Measurements from ENCODE around the gene KPNA6.
"Not testable (repeated sequence)": the region's sequence is repeated elsewhere in the genome, so short reads cannot be mapped to it uniquely, and the experiment has no call there.

The KPNA6 gene

DNA sequence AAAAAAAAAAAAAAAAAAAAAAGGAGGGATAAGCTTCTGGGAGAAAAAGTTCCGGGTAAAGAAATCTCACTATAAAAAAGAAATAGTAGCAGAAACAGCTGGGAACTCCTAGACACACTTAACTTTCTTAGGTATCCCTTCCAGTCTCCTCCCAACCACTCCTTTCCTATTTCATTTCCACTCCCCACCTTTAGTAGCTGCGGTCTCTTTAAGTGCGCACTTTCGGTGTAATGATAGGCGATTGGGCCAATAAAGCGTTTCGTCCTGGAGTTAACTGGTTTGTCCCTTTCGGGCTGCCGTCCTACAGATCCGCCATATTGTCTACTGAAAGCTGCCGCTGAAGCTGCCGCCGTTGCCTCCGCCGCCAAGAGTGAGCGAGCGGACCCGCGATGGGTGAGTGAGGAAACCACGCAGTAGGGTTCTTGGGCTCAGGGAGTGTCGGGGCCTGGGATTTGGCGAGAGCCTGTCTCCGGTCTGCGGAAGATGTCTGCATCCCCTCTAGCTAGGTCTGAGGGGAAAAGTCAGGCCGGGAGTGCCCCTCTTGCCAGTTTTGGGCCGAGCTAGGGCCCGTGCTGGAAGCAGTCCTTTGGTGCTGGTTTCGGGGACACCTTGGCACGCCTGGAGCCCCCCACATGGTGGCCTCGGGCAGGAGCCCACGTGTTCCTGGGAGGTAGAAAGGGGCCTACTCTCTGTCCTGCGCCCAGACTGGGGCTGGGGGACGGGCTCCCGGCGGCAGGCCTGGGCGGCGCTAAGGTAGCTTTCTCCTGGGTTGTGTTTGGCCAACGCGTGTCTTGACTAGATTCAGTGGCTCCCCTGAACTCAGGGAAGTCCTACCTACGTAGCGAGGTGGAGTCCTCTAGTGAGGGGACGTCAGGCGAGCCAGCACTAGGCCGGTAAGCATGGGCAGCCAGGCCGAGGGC, at the start of gene KPNA6:
Gene KPNA6 (plus strand): TSS at position 315 of the 920 bp plus-strand sequence. CDS start 75 bp downstream, at position 390.
- H3K4me3 ChIP-seq (ENCODE audit: low read depth in 1 of 2, low read length in 1 of 2) = peak within 1 kb of the TSS; percentile 86 to 90
- no peaks in the 10 kb centered on the region for H3K36me3 ChIP-seq
- no peaks in the 10 kb centered on the region for H3K9me3 ChIP-seq
- peaks cover 46 to 56% of the 10 kb centered on the region in 2 experiments for H3K4me1 ChIP-seq (ENCODE audit: control insufficient read depth in 1 of 2, insufficient read depth in 1 of 2, low read depth in 1 of 2, low read length in 1 of 2)
- H3K27me3 ChIP-seq = no peaks in the 10 kb centered on the region
- H3K27ac ChIP-seq = peak within 1 kb of the TSS; percentile 94
- TF ChIP-seq, protein P1, sequence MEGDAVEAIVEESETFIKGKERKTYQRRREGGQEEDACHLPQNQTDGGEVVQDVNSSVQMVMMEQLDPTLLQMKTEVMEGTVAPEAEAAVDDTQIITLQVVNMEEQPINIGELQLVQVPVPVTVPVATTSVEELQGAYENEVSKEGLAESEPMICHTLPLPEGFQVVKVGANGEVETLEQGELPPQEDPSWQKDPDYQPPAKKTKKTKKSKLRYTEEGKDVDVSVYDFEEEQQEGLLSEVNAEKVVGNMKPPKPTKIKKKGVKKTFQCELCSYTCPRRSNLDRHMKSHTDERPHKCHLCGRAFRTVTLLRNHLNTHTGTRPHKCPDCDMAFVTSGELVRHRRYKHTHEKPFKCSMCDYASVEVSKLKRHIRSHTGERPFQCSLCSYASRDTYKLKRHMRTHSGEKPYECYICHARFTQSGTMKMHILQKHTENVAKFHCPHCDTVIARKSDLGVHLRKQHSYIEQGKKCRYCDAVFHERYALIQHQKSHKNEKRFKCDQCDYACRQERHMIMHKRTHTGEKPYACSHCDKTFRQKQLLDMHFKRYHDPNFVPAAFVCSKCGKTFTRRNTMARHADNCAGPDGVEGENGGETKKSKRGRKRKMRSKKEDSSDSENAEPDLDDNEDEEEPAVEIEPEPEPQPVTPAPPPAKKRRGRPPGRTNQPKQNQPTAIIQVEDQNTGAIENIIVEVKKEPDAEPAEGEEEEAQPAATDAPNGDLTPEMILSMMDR (IDR thresholded peaks at IDR 0.05) = peak; percentile 42

DNA sequence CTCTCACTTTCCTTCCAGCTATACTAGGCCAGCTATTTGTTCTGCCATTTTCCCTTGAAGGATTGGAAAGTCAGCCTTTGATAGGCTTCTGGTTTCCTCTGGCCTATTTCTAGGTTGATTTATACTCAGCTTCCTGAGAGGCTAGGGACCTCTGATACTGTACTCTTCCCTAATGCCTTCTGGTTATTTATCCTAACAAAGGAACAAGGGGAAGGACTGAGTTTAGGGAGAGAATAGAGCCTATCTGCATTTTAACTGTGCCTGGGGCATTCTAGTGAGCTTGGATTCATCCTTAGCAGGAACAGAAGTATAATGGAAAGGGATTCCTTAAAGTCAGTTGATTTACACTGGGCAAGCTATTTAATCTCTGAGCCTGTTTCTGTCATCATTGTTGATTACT, 46.9 kb upstream of the KPNA6 start:
- H3K4me3 ChIP-seq (ENCODE audit: low read depth in 1 of 2, low read length in 1 of 2) = no peak overlapping the region
- H3K27me3 ChIP-seq = no peaks in the 10 kb centered on the region
- no peaks in the 10 kb centered on the region for H3K9me3 ChIP-seq
- H3K4me1 ChIP-seq (ENCODE audit: control insufficient read depth in 1 of 2, insufficient read depth in 1 of 2, low read depth in 1 of 2, low read length in 1 of 2) = no peaks in the 10 kb centered on the region
- H3K27ac ChIP-seq = no peak overlapping the region
- TF ChIP-seq, protein P1 (IDR thresholded peaks at IDR 0.05) = no peak
- H3K36me3 ChIP-seq = peaks cover 61% of the 10 kb centered on the region

DNA sequence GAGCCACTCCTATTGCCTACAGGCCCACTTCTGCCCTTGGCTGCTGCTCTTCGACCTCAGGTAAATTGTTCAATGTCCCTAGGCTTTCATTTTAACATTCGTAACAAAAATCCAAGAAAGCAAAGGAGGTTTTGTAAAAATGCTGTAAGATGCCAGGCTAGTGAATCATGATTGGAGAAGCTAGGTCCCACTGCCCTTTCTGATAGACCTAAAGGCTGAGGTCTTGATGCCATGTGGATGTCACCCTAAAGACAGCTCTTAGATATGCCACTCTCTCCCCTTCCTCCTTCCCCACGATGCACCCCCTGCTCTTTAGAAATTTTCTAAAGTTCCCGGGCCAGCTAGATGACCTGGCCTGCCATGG, 45.0 kb upstream of the KPNA6 start:
- no peaks in the 10 kb centered on the region for H3K9me3 ChIP-seq
- no peak overlapping the region for H3K27ac ChIP-seq
- no peaks in the 10 kb centered on the region for H3K27me3 ChIP-seq
- peaks cover 50% of the 10 kb centered on the region for H3K36me3 ChIP-seq
- TF ChIP-seq, protein P1 (IDR thresholded peaks at IDR 0.05) = no peak
- peaks cover 13 to 14% of the 10 kb centered on the region in 2 experiments for H3K4me1 ChIP-seq (ENCODE audit: control insufficient read depth in 1 of 2, insufficient read depth in 1 of 2, low read depth in 1 of 2, low read length in 1 of 2)
- H3K4me3 ChIP-seq (ENCODE audit: low read depth in 1 of 2, low read length in 1 of 2) = no peak overlapping the region

DNA sequence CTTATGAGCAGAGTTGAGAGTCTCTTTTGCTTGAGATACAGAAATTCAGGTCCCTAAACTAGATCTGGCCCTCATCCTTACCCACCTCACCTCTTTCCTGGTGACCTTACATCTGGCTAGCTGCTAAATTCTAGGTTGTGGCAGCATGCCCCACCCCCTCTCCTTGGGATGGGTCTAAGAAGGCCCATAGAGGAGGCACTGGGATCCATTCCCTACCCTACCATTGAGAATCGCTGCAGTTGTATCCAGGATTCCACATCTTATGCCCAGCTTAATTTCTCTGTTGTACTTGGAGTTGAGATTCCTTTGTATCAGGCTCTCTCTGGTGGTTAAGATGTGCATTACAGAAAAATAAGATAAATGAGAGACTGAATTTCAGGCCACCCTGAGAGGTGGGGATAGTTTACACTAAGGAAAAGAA, 44.6 kb upstream of the KPNA6 start:
- TF ChIP-seq, protein P1 (IDR thresholded peaks at IDR 0.05) = no peak
- H3K36me3 ChIP-seq = peaks cover 46% of the 10 kb centered on the region
- peaks cover 3% of the 10 kb centered on the region for H3K27me3 ChIP-seq
- no peak overlapping the region for H3K4me3 ChIP-seq (ENCODE audit: low read depth in 1 of 2, low read length in 1 of 2)
- H3K27ac ChIP-seq = no peak overlapping the region
- H3K4me1 ChIP-seq (ENCODE audit: control insufficient read depth in 1 of 2, insufficient read depth in 1 of 2, low read depth in 1 of 2, low read length in 1 of 2) = peaks cover 13 to 14% of the 10 kb centered on the region in 2 experiments
- no peaks in the 10 kb centered on the region for H3K9me3 ChIP-seq

DNA sequence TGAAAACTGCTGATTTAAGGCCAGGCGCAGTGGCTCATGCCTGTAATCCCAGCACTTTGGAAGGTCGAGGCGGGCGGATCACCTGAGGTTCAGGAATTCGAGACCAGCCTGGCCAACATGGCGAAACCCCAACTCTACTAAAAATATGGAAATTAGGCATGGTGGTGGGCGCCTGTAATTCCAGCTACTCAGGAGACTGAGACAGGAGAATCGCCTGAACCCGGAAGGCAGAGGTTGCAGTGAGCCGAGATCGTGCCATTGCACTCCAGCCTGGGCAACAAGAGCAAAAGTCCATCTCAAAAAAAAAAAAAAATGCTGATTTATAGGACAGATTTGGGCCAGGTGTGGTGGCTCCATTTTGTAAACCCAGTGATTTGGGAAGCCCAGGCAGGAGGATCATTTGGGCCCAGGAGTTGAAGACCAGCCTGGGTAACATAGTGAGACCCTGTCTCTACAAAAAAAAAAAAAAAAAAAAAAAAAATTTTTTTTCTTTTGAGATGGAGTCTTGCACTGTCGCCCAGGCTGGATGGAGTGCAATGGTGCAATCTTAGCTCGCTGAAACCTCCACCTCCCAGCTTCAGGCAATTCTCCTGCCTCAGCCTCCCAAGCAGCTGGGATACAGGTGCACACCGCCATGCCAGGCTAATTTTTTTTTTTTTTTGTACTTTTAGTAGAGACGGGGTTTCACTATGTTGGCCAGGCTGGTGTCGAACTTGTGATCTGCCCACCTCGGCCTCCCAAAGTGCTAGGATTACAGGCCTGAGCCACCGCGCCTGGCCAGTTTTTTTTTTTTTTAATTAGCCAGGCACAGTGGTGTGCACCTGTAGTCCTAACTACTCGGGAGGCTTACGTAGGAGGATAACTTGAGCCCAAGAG, 42.0 kb upstream of the KPNA6 start:
- peaks cover 29% of the 10 kb centered on the region for H3K27me3 ChIP-seq
- not testable (repeated sequence) for H3K9me3 ChIP-seq
- H3K36me3 ChIP-seq = peaks cover 20% of the 10 kb centered on the region
- peak overlapping the region; percentile 67 for H3K27ac ChIP-seq
- peaks cover 13 to 14% of the 10 kb centered on the region in 2 experiments for H3K4me1 ChIP-seq (ENCODE audit: control insufficient read depth in 1 of 2, insufficient read depth in 1 of 2, low read depth in 1 of 2, low read length in 1 of 2)
- peak overlapping the region; percentile 27 to 34 for H3K4me3 ChIP-seq (ENCODE audit: low read depth in 1 of 2, low read length in 1 of 2)

Data from neutrophil (primary cell).